T47D (cell line): ENCODE results near the gene AHCYL1.

ENCODE experiments used
- DNase-seq, 2 experiments: peaks; one replicate each; pipeline versions ENCODE4 v3.0.0 to v3.0.0-alpha.2; 2011 to 2012; ENCODE audit warnings: low read depth in 1 of 2, low spot score in 1 of 2
- JUND ChIP-seq: IDR thresholded peaks from 2 replicates; pipeline ENCODE4 v1.6.1; 2012; ENCODE audit warnings: low read depth
- in situ Hi-C: cut with HindIII; loops from 2 replicates; pipeline ENCODE4 v1.10.0; 2016; ENCODE audit warnings: low sequenced_read_pairs, low pct_unique_long_range_greater_than_20kb

AHCYL1 gene

DNA sequence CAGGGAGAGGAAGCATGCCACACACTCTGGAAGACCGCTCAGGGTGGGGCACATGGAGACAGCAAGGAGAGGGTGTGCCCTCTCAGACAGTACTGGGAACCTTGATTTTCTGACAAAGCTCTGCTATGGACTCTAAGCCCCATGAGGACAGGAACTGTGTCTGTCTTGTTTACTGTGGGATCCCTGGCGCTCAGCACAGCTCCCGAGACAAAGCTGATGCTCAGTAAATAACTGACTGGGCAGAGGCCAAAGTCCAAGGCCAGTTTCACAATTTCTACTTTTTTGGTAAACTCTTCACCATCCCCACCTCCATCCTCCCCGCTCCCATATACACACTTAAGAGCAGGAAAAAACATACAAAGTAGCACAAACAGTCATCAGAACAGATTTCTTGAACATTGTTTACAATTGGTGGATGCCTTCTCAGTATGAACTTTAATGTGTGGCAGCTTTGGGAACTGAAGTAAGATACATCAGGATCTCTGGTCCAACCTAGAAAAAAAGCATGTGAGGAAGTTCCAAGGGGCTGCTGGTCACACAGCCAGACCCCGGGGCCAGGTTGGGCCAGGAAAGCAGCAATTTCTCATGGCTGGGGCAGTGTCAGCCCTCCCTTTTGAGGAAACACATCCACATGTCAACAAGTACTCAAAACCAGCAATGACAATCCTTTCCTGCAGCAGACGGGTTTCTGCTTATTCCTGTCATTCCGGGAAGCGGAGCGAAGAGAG is 5.6 kb upstream of the AHCYL1 start:
- in situ Hi-C loops, result no loop called here
- TF ChIP-seq JUND, result no peak
- DNase-seq, result no peak

DNA sequence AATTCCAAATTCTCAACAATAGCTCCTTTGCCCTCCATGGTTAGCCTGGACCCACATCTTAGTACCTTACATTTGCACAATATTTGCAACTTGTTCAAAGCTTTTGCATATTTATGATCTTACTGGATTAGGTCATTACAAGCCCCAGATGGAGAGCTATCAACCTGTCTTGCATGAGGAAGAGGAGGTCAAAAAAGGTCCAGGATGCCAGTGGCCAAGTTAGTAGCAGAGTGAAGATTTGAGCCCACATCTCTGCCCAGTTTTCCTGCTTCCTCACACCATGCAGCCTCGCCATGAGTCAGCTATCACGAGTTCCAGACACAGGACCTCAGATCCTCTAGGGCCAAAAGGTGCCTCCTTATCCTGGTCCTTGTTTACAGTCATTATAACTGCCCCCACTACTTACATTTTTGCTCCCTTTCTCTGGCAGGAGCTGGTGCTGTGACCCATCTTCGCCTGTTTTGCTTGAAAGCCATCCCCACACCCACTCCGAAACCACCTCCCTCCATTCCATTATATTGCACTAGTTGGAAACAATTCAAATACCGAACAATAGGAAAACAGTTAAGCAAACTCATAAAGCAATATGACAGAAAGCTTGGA is 5.0 kb upstream of the AHCYL1 start:
- no peak for DNase-seq
- no peak for TF ChIP-seq JUND
- in situ Hi-C loops, result no loop called here

DNA sequence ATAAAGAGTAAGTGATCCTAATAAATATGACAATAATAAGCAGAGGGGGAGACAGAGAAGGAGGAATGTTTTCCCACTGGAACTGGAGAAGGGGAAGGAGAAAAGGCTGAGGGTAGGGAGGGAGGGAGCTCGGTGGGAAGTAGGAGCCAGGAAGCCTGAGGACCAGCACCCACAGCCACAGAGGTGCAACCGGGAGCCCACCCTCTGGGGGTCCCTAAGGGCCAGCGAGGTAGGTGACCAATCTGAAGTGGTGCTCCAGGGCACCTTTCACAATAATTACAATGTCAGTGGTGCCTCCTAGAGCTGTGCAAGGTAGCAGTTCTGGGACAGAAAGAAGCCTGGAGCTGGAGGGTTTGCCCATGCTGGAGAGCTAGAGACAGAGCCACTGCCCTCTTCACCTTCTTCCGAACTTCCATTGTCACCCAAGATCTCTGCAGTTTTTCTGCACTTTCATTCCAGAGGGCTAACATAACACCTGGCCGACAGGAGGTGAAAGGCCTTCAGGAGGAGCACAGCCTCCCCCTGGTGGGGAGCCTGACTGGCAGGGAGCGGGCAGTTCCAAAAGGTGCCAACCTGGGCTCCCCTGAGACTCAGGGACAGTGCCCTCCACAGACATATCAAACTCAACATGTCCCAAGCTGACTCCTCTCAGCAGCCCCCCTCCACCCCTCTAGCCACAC is 4.1 kb upstream of the AHCYL1 start:
- DNase-seq, result peak; percentile 50 to 69
- in situ Hi-C loops, result no loop called here

DNA sequence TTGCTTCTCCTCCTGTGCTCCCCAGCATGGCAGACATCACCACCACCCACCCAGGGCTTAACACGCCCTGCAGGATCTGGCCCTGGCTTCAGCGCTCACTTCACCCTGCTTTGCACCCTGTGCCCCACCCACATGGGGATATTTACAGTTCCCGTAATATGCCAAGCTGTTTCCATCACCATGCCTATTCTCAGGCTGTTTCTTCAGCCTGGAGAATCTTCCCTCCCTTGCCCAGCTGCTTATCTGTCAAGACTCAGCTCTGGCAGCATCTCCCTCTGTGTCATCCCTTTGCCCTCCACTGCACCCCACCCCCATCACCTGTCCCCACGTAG is 3.6 kb upstream of the AHCYL1 start:
- no peak for DNase-seq
- TF ChIP-seq JUND, result no peak
- in situ Hi-C loops, result no loop called here

More for the DNA sequence above, 4.1 kb upstream of the AHCYL1 start:
- no peak for TF ChIP-seq JUND

DNA sequence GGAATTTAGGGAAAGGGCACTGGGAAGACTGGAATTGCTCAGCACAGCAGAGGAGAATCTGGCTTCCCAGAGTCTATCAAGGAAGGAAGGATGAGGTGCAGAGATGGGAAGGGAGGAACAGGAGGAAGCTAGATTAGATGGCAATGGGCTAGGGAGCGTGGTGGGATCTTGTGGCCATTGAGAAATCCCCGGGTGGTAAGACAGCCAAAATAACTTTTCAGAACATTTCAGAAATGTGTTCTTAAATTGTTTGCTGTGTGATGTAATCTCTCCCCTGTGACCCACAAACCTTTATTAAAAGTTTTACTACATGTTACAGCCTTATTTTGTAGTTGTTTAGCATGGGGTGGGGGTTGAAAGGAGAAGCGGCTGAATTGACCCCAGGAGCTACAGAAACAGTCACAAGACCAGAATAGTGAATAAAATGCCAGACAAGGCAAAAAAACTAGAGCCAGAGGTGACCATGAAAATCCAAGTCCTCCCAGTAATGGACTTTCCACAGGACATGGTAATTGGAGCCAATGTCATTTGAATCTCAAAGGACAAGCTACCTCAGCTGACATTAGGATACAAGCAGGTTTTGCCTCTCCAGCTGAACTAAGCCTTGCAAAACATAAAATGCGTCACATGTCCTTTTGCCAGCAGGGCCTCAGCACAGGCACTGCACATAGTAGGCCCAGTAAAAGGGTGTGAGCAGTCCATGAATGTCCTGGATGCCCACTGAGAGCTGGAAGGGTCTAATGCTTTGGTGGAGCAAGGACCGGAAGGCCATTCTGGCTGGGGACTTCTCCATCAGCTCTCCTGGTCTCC is 980 bp upstream of the AHCYL1 start:
- DNase-seq, result no peak
- TF ChIP-seq JUND, result no peak
- in situ Hi-C loops, result no loop called here

DNA sequence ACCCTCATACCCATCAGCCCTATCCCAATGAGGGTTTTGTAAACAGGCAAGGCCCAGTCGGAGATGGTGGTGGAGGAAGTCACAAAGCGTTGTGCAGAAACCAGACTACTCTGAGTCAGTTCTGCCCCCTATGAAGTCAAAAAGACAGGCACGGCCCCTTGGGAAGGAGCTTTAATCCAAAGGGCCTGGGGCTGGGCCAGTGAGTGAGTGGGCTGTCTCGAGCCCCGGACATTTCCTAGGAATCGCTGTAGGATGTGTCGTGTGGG is 442 bp upstream of the AHCYL1 start:
- in situ Hi-C loops, result no loop called here
- DNase-seq, result no peak

DNA sequence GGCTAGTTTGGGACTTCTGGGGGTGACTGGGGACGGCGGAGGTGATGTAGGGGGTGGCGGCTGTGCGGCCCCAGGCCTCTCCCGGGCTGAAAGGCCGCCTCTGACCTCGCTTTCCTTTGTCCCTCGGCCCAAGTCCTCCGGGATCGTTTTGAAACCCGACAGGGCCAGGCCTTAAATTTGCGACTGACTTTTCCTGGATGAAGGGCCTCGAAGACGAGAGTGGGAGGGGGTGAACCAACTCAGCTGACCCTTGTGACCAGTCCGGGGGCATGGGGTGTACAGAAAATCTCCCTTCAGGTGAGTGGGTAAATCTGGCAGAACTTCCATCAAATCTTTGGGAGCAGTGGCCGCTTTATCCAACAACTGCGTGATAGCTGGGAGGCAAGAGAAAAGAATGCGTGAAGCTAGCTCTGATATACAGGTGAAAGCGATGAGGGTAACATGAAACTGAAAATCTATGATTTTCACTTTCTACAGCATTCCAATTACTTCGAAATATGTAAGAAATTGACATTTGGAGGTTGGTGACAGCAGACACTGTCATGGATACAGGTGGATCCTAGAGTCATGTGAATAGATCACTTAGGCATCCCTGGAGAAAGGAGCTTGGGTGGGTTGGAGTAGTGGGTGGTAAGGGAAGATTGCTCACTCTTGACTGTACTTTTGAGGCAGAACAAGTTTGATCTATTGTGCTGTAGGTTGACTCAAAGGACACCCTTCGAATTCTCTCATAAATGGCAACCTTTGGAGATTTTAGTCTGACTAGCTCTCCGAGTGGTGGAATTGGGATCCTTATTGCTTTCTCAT is 885 bp downstream of the AHCYL1 start:
- in situ Hi-C loops, result no loop called here
- TF ChIP-seq JUND, result no peak

More for the DNA sequence above, 442 bp upstream of the AHCYL1 start:
- TF ChIP-seq JUND, result no peak

DNA sequence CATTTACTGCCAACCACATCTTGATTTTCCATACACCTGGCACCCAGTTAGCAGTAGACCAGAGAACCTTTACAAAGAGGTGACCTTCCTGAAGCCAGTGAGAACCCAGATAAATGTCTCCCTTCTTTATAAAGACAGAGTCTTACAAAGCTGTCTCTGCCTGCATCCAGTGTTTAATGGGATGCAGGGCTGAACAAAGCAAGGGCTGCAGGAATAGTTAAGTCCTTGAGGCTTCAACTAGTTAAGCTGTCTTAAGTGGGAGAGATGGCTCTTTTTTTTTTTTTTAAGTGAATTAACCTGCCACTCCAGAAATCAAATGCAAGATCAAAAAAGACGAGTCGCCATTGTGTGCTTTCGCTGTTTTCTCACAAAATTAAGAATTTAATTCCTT is 1.5 kb downstream of the AHCYL1 start:
- in situ Hi-C loops, result no loop called here
- no peak for DNase-seq
- TF ChIP-seq JUND, result no peak

More for the DNA sequence above, 885 bp downstream of the AHCYL1 start:
- no peak for DNase-seq

DNA sequence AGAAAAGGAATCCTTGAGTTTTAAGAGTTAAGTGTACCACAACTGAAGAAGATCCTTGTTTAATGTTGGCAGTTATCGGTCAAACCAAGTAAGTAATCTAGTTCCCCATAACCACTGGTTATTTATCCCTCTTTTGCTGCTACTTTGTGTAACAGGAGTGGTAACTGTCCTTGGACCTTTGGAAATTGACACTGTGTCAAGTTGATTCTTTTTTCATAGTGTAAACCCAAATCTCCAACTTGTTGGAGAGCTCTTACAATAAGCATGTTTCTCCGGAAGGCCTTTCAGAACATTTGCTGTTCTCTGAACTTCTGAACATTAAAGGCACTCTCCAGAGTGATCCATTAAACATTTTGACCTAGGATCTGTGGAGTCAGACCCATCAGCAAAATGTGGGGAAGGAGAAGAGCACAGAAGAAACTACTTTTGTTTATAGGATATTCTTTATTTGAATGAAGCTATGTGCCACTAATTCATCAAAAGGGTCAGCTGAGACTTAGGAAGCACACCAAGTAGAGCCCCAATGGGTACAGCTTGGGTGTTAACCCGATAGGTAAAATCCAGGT is 3.9 kb downstream of the AHCYL1 start:
- DNase-seq, result no peak
- in situ Hi-C loops, result no loop called here
- no peak for TF ChIP-seq JUND

DNA sequence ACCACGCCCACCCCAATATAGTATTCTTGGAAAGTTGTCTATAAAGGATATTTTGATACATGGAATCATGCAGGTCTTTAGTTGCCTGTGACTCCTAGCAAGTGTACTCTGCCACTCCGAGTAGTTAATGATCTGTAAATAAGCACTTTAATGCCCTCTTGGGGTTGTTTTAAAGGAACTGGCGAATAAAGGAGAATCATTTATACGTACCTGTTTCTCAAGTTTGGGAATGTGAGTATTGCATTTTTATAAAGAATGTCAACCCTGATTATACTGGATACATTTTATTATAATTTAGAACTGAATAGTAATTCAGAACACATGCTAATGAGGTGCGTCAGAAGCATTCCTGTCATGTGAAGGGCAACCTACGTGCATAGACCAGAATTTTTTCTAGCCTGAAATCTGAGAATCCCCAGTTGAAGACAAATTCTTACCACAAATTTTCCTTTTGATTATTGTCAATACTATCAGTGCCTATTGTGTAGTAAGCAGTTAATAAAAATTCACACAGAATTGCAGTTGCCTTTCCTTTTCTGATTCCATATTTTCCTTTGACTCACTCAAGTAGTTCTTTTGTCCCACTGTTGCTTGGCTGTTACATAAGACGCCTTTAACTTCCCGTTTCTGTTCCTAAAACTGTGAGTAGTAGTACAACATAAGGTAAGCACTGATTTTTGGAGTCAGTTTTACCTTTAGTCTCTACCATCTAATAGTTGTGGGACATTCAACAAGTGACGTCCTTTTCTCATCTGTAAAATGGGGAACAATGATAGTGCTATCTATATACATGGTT is 5.1 kb downstream of the AHCYL1 start:
- TF ChIP-seq JUND, result no peak
- no peak for DNase-seq
- in situ Hi-C loops, result no loop called here

DNA sequence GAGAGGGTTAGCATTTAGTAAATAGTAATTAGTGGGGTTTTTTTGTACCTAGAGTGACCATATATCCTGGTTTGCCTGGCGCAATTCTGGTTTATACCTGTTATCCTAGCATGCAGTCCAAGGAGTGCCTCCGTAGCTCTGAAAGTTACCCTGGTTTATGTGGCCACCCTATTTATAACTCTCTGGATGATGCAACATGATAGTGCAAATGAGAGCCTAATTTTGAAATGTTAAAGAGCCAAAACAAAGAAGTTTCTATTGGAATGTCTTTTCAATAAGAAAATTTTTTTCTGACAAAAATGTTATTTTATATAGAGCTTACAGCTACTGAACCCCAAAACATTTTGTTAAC is 5.7 kb downstream of the AHCYL1 start:
- DNase-seq, result no peak
- no peak for TF ChIP-seq JUND
- in situ Hi-C loops, result no loop called here
